IMR-90 (cell line): ENCODE results near the gene PAAF1. TPM values are rescaled to one million over a fixed set of nuclear protein-coding genes. Genes with fewer than 3 reads are reported as not detected.

Experiments used
- ATAC-seq: fragments of 200-7000 bp; cut with Tn5 transposase; 2 replicates; pipeline ENCODE4 v1.9.1; 2020; ENCODE audit warnings: low read depth, mild to moderate bottlenecking, moderate library complexity
- BruUV-seq: library from RNA; stranded (reverse); fragments of 400-500 nt; replicated peaks from 2 replicates; lab custom pipeline; 2021; lab: Mats Ljungman, UMichigan
- CTCF ChIA-PET: fragments of 300-600 bp; formaldehyde crosslinking; extraction: SDS; loops from one replicate; lab custom pipeline; 2021; ENCODE audit warnings: antibody characterized with exemption; lab: Yijun Ruan, JAX
- POLR2A ChIA-PET: fragments of 300-600 bp; sonication (Branson Sonifier 250); formaldehyde crosslinking; loops from one replicate; lab custom pipeline; 2022; ENCODE audit warnings: antibody characterized with exemption; ENCODE audit not compliant: unreplicated experiment; lab: Charles Lee
- DNase-seq: peaks from one replicate; pipeline ENCODE4 v3.0.0; 2013
- H2AFZ ChIP-seq: replicated peaks from 2 replicates; pipeline ENCODE3; 2013; ENCODE audit warnings: low read length, mild to moderate bottlenecking; ENCODE audit not compliant: poor library complexity
- H2AK5ac ChIP-seq: 2 replicates; pipeline ENCODE4 v1.6.1; 2013; ENCODE audit warnings: low read depth, low read length, inconsistent platforms
- H2AK9ac ChIP-seq: replicated peaks from 2 replicates; pipeline ENCODE3; 2013; ENCODE audit warnings: mild to moderate bottlenecking, low read depth, low read length, moderate library complexity; ENCODE audit not compliant: poor library complexity
- H2BK120ac ChIP-seq: 2 replicates; pipeline ENCODE4 v1.6.1; 2013; ENCODE audit warnings: low read depth, low read length, inconsistent platforms
- H2BK15ac ChIP-seq: 3 replicates; pipeline ENCODE4 v1.6.1; 2013; ENCODE audit warnings: low read depth, low read length, inconsistent platforms
- H2BK20ac ChIP-seq: 2 replicates; pipeline ENCODE4 v1.6.1; 2013; ENCODE audit warnings: low read depth, mild to moderate bottlenecking, inconsistent platforms, low read length, moderate library complexity
- H2BK5ac ChIP-seq: 2 replicates; pipeline ENCODE4 v1.6.1; 2013; ENCODE audit warnings: mild to moderate bottlenecking, low read depth, low read length, inconsistent platforms; ENCODE audit not compliant: poor library complexity, severe bottlenecking
- H3K14ac ChIP-seq: replicated peaks from 2 replicates; pipeline ENCODE4 v1.6.1; 2013; ENCODE audit warnings: low read depth, low read length, inconsistent platforms
- H3K18ac ChIP-seq: 2 replicates; pipeline ENCODE4 v1.6.1; 2013; ENCODE audit warnings: low read depth, low read length, control low read depth
- H3K23ac ChIP-seq: 2 replicates; pipeline ENCODE4 v1.6.1; 2013; ENCODE audit warnings: low read depth, low read length, inconsistent platforms
- H3K27ac ChIP-seq: 2 replicates; pipeline ENCODE4 v1.5.1; 2013; ENCODE audit warnings: mild to moderate bottlenecking, control low read depth, low read length; ENCODE audit not compliant: insufficient read depth
- H3K27me3 ChIP-seq: 2 replicates; pipeline ENCODE4 v1.6.1; 2013; ENCODE audit warnings: low read length; ENCODE audit not compliant: control insufficient read depth, insufficient read depth
- H3K36me3 ChIP-seq: 2 replicates; pipeline ENCODE4 v1.6.1; 2013; ENCODE audit warnings: low read length, mixed read lengths; ENCODE audit not compliant: control insufficient read depth, insufficient read depth
- H3K4ac ChIP-seq: 2 replicates; pipeline ENCODE4 v1.6.1; 2013; ENCODE audit warnings: low read depth, low read length, inconsistent platforms
- H3K4me1 ChIP-seq: 2 replicates; pipeline ENCODE4 v1.6.1; 2013; ENCODE audit warnings: low read length, mixed read lengths; ENCODE audit not compliant: control insufficient read depth, insufficient read depth
- H3K4me2 ChIP-seq: 2 replicates; pipeline ENCODE4 v1.6.1; 2013; ENCODE audit warnings: low read depth, mild to moderate bottlenecking, control low read depth, low read length, moderate library complexity
- H3K4me3 ChIP-seq: 2 replicates; pipeline ENCODE4 v1.5.1; 2013; ENCODE audit warnings: low read depth, mild to moderate bottlenecking, control low read depth, low read length, moderate library complexity; ENCODE audit not compliant: insufficient read depth
- H3K56ac ChIP-seq: 2 replicates; pipeline ENCODE4 v1.6.1; 2013; ENCODE audit warnings: low read length, inconsistent platforms; ENCODE audit not compliant: insufficient read depth; ENCODE audit errors: extremely low read depth
- H3K79me1 ChIP-seq, 2 experiments: 2 replicates each; pipeline ENCODE4 v1.6.1; 2013; ENCODE audit warnings: low read length in 2 of 2, inconsistent platforms in 1 of 2, low read depth in 1 of 2
- H3K9ac ChIP-seq: 2 replicates; pipeline ENCODE4 v1.6.1; 2013; ENCODE audit warnings: low read depth, low read length, control low read depth
- H3K9me1 ChIP-seq: 2 replicates; pipeline ENCODE4 v1.6.1; 2013; ENCODE audit warnings: low read length, inconsistent platforms; ENCODE audit not compliant: insufficient read depth
- H3K9me3 ChIP-seq: 2 replicates; pipeline ENCODE4 v1.6.1; 2013; ENCODE audit warnings: low read length; ENCODE audit not compliant: control insufficient read depth, insufficient read depth
- H4K20me1 ChIP-seq: 2 replicates; pipeline ENCODE4 v1.6.1; 2013; ENCODE audit warnings: low read length, inconsistent platforms; ENCODE audit not compliant: insufficient read depth
- H4K5ac ChIP-seq: 2 replicates; pipeline ENCODE4 v1.6.1; 2013; ENCODE audit warnings: mild to moderate bottlenecking, low read depth, low read length, control low read depth
- H4K8ac ChIP-seq, 2 experiments: 2 replicates each; pipeline ENCODE4 v1.6.1; 2013; ENCODE audit warnings: low read depth in 2 of 2, low read length in 2 of 2, control low read depth in 1 of 2, inconsistent platforms in 1 of 2
- H4K91ac ChIP-seq: 2 replicates; pipeline ENCODE4 v1.6.1; 2013; ENCODE audit warnings: low read depth, low read length, inconsistent platforms; ENCODE audit not compliant: insufficient read depth
- CEBPB ChIP-seq: IDR thresholded peaks from 2 replicates; pipeline ENCODE4 v1.6.1; 2012; ENCODE audit warnings: low read depth, low read length, improper control_type of control experiment
- CHD1 ChIP-seq: IDR thresholded peaks from 2 replicates; pipeline ENCODE4 v1.6.1; 2012; ENCODE audit warnings: low read depth, low read length, improper control_type of control experiment
- FOS ChIP-seq: fragments of 150-350 bp; IDR thresholded peaks from 2 replicates; pipeline ENCODE4 v1.6.1; 2016; ENCODE audit warnings: low read depth, low read length
- MXI1 ChIP-seq: IDR thresholded peaks from 2 replicates; pipeline ENCODE4 v1.6.1; 2012; ENCODE audit warnings: low read depth, mild to moderate bottlenecking, low read length, moderate library complexity, borderline replicate concordance
- POLR2A ChIP-seq: IDR thresholded peaks from 2 replicates; pipeline ENCODE4 v1.6.1; 2012; ENCODE audit warnings: mild to moderate bottlenecking, low read depth, low read length
- RAD21 ChIP-seq: IDR thresholded peaks from 2 replicates; pipeline ENCODE4 v1.6.1; 2012; ENCODE audit warnings: low read length, improper control_type of control experiment
- RCOR1 ChIP-seq: IDR thresholded peaks from 2 replicates; pipeline ENCODE4 v1.6.1; 2012; ENCODE audit warnings: mild to moderate bottlenecking, low read length, improper control_type of control experiment; ENCODE audit not compliant: insufficient replicate concordance
- RFX5 ChIP-seq: IDR thresholded peaks from 2 replicates; pipeline ENCODE4 v1.8.0; 2012; ENCODE audit warnings: low read depth, mild to moderate bottlenecking, low read length, moderate library complexity
- SMC3 ChIP-seq: fragments of 150-350 bp; IDR thresholded peaks from 2 replicates; pipeline ENCODE4 v1.6.1; 2016; ENCODE audit warnings: low read depth, mild to moderate bottlenecking, antibody characterized with exemption, low read length, moderate library complexity
- WGBS, 2 experiments: methylation state at CpG; one replicate each; pipeline versions ENCODE4 v1.1.5 to v1.1.7; 2013; ENCODE audit warnings: missing lambda C conversion rate in 2 of 2; ENCODE audit not compliant: insufficient read length in 1 of 2; ENCODE audit errors: extremely low coverage in 2 of 2; 5-methylcytosine and 5-hydroxymethylcytosine counted together
- dilution Hi-C: fragments of 300-500 bp; cut with HindIII; formaldehyde crosslinking; loops from one replicate; pipeline ENCODE4 v1.14.3; 2018; ENCODE audit warnings: low sequenced_read_pairs; ENCODE audit not compliant: unreplicated experiment
- in situ Hi-C: fragments of 300-500 bp; cut with MboI; formaldehyde crosslinking; loops from 3 replicates; pipeline ENCODE4 v1.14.3; 2019; ENCODE audit warnings: low sequenced_read_pairs, inconsistent platforms, mixed read lengths
- intact Hi-C: fragments of 100-400 bp; cut with micrococcal nuclease; formaldehyde crosslinking; loops from 2 replicates; pipeline ENCODE4 v1.10.0; 2022
- polyA plus RNA-seq, 3 experiments: library from polyadenylated mRNA; depleted of rRNA; stranded (reverse); fragments of >200 nt; gene quantifications; 2 replicates each; pipeline ENCODE4 v1.2.3, GENCODE V29; 2012; ENCODE audit warnings: low replicate concordance in 1 of 3
- total RNA-seq: library from RNA; depleted of rRNA; stranded (reverse); fragments of >200 nt; gene quantifications from 2 replicates; pipeline ENCODE4 v1.2.3, GENCODE V29; 2012
- TF ChIP-seq, protein P1 (sequence below): fragments of 150-350 bp; IDR thresholded peaks from 2 replicates; pipeline ENCODE4 v1.6.1; 2016; ENCODE audit warnings: low read depth, mild to moderate bottlenecking, low read length, moderate library complexity, borderline replicate concordance
- TF ChIP-seq, protein P2 (sequence below): fragments of 150-350 bp; IDR thresholded peaks from 2 replicates; pipeline ENCODE4 v1.6.1; 2017; ENCODE audit warnings: mild to moderate bottlenecking, antibody characterized with exemption, low read length, low read depth

Gene PAAF1
- total and polyA plus RNA-seq, 2 of the 4 experiments (the other 2 are of a cell fraction): 15.1 to 16.4 TPM

DNA sequence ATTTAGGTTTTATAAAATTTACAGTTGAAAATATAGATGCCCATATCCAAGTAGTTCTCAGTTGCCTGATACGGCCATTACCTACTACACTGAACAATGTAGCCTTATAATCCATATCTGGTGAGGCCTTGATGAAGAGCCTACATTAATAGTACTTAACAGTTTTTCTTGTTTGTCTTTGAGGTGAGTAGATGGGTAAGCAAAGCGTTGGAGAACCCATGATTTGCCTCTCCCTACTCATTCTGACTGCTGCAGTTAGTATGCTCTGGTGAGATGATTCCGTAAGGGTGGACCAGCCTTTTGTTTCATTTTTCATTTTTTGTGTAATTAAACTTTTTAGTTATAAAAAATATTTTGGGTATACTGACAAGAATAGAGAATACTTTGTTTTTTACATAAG is 11.4 kb downstream of the PAAF1 start:
- no peaks in the 10 kb centered on the region for H3K27me3 ChIP-seq
- no peak overlapping the region for H3K4me3 ChIP-seq
- no peak overlapping the region for H2AFZ ChIP-seq
- H3K4me2 ChIP-seq: no peak overlapping the region
- no TSS peak for BruUV-seq
- H2BK120ac ChIP-seq: no peak overlapping the region
- no peaks in the 10 kb centered on the region for H3K9me1 ChIP-seq
- no peaks in the 10 kb centered on the region for H4K20me1 ChIP-seq
- H2BK5ac ChIP-seq: no peak overlapping the region
- no peak overlapping the region for H4K8ac ChIP-seq
- ChIA-PET CTCF (interaction anchor here (0.5 kb wide), 1 partner anchor 412 kb away, joined by 3 read pairs; no protein-coding TSS in a partner anchor), POLR2A (no interaction called here)
- H2BK20ac ChIP-seq: no peak overlapping the region
- H3K27ac ChIP-seq: no peak overlapping the region
- no peak for TF ChIP-seq RCOR1
- TF ChIP-seq CHD1: no peak
- TF ChIP-seq FOS: no peak
- TF ChIP-seq, protein P1, sequence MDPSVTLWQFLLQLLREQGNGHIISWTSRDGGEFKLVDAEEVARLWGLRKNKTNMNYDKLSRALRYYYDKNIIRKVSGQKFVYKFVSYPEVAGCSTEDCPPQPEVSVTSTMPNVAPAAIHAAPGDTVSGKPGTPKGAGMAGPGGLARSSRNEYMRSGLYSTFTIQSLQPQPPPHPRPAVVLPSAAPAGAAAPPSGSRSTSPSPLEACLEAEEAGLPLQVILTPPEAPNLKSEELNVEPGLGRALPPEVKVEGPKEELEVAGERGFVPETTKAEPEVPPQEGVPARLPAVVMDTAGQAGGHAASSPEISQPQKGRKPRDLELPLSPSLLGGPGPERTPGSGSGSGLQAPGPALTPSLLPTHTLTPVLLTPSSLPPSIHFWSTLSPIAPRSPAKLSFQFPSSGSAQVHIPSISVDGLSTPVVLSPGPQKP: no peak
- no peak for TF ChIP-seq POLR2A
- TF ChIP-seq CEBPB: no peak
- no peak for TF ChIP-seq RAD21
- TF ChIP-seq, protein P2, sequence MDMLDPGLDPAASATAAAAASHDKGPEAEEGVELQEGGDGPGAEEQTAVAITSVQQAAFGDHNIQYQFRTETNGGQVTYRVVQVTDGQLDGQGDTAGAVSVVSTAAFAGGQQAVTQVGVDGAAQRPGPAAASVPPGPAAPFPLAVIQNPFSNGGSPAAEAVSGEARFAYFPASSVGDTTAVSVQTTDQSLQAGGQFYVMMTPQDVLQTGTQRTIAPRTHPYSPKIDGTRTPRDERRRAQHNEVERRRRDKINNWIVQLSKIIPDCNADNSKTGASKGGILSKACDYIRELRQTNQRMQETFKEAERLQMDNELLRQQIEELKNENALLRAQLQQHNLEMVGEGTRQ: no peak
- TF ChIP-seq RFX5: no peak
- TF ChIP-seq SMC3: no peak
- TF ChIP-seq MXI1: no peak
- in situ Hi-C loops: no loop called here
- H3K9ac ChIP-seq: no peak overlapping the region
- H2AK5ac ChIP-seq: no peak overlapping the region
- H3K14ac ChIP-seq: no peak overlapping the region
- ATAC-seq: no peak
- H3K18ac ChIP-seq: no peak overlapping the region
- dilution Hi-C loops: no loop called here
- H3K36me3 ChIP-seq: peaks cover 8% of the 10 kb centered on the region
- H3K56ac ChIP-seq: no peak overlapping the region
- no peak overlapping the region for H4K91ac ChIP-seq
- no peak overlapping the region for H3K4ac ChIP-seq
- H4K5ac ChIP-seq: no peak overlapping the region
- intact Hi-C loops: no loop called here
- no peak overlapping the region for H3K23ac ChIP-seq
- H3K9me3 ChIP-seq: no peaks in the 10 kb centered on the region
- H2AK9ac ChIP-seq: no peak overlapping the region
- no peak overlapping the region for H2BK15ac ChIP-seq
- no peak for DNase-seq
- H3K4me1 ChIP-seq: peaks cover 2% of the 10 kb centered on the region; the same call in 1 of the 2 replicates
- no CpG with 5 or more reads among the region's 3 CpGs for WGBS, 2 experiments
- H3K79me1 ChIP-seq: peaks cover 0 to 5% of the 10 kb centered on the region in 2 experiments; a peak in 2 of 4 replicates
